CD8-positive, alpha-beta memory T cell (primary cell): ENCODE measurements around the gene ZSCAN25. TPM values are rescaled to one million over a fixed set of nuclear protein-coding genes. Genes with fewer than 3 reads are reported as not detected.
"Not testable (repeated sequence)": the region's sequence is repeated elsewhere in the genome, so short reads cannot be mapped to it uniquely, and the experiment has no call there.

Experiments
- CTCF ChIA-PET: fragments of 350-600 bp; sonication (Branson Sonifier 250); formaldehyde crosslinking; loops from one replicate; lab custom pipeline; 2021; ENCODE audit warnings: antibody characterized with exemption; lab: Charles Lee
- POLR2A ChIA-PET: fragments of 350-600 bp; sonication (Branson Sonifier 250); formaldehyde crosslinking; loops from one replicate; lab custom pipeline; 2021; ENCODE audit warnings: antibody characterized with exemption; lab: Charles Lee
- DNase-seq, 5 donors: peaks; one replicate each; pipeline versions ENCODE4 v3.0.0 to v3.0.0-alpha.2; 2020 to 2022; ENCODE audit warnings: mixed read lengths in 1 of 5
- H3K27ac ChIP-seq: one replicate; pipeline ENCODE4 v1.7.0; 2013; ENCODE audit warnings: low read depth, mild to moderate bottlenecking, low read length, moderate library complexity
- H3K27me3 ChIP-seq: 2 replicates; pipeline ENCODE4 v1.7.0; 2013; ENCODE audit warnings: low read length, mild to moderate bottlenecking; ENCODE audit not compliant: insufficient read depth, poor library complexity, severe bottlenecking
- H3K36me3 ChIP-seq: 2 replicates; pipeline ENCODE4 v1.7.0; 2013; ENCODE audit warnings: mild to moderate bottlenecking, low read length, moderate library complexity; ENCODE audit not compliant: insufficient read depth
- H3K4me1 ChIP-seq: 2 replicates; pipeline ENCODE4 v1.7.0; 2013; ENCODE audit warnings: mild to moderate bottlenecking, low read length, moderate library complexity; ENCODE audit not compliant: insufficient read depth
- H3K4me3 ChIP-seq: 2 replicates; pipeline ENCODE4 v1.7.0; 2013; ENCODE audit warnings: mild to moderate bottlenecking, low read length
- H3K9me3 ChIP-seq: 2 replicates; pipeline ENCODE4 v1.7.0; 2013; ENCODE audit warnings: mild to moderate bottlenecking, low read length
- H3K27ac Mint-ChIP-seq, 8 donors: one replicate each; pipeline ENCODE4 v1.8.0; 2020 to 2021; ENCODE audit warnings: mixed read lengths in 8 of 8, mild to moderate bottlenecking in 6 of 8, inconsistent platforms in 3 of 8, moderate library complexity in 3 of 8
- H3K27me3 Mint-ChIP-seq, 2 donors: one replicate each; pipeline ENCODE4 v1.8.0; 2020 to 2021; ENCODE audit warnings: mixed read lengths in 2 of 2, mild to moderate bottlenecking in 1 of 2, moderate library complexity in 1 of 2
- H3K36me3 Mint-ChIP-seq, 3 donors: one replicate each; pipeline ENCODE4 v1.8.0; 2020 to 2021; ENCODE audit warnings: mixed read lengths in 3 of 3, inconsistent platforms in 1 of 3, mild to moderate bottlenecking in 1 of 3
- H3K4me1 Mint-ChIP-seq, 3 donors: one replicate each; pipeline ENCODE4 v1.8.0; 2020 to 2021; ENCODE audit warnings: mixed read lengths in 3 of 3, inconsistent platforms in 1 of 3, mild to moderate bottlenecking in 1 of 3
- H3K4me3 Mint-ChIP-seq, 7 donors: one replicate each; pipeline ENCODE4 v1.8.0; 2020 to 2021; ENCODE audit warnings: mixed read lengths in 7 of 7, mild to moderate bottlenecking in 6 of 7, moderate library complexity in 4 of 7, inconsistent platforms in 2 of 7
- H3K9me3 Mint-ChIP-seq, 5 donors: one replicate each; pipeline ENCODE4 v1.8.0; 2020 to 2022; ENCODE audit warnings: mixed read lengths in 5 of 5, mild to moderate bottlenecking in 3 of 5, moderate library complexity in 2 of 5, inconsistent platforms in 1 of 5
- polyA plus RNA-seq: library from polyadenylated mRNA; unstranded; fragments of 300-500 nt; fragmentation: Illumina TruSeq; gene quantifications from one replicate; pipeline ENCODE4 v1.2.3, GENCODE V29; 2021
- total RNA-seq, 2 experiments: library from RNA; stranded (reverse); gene quantifications; one replicate each; pipeline ENCODE4 v1.2.3, GENCODE V29; 2021

The ZSCAN25 gene
- total and polyA plus RNA-seq, 3 experiments from 2014 or later: 13.0 to 27.8 (median 26.6) TPM

GRCh38 chr7:99653269-99653668 is 36.5 kb downstream of the ZSCAN25 start:
- POLR2A ChIA-PET, H3K36me3 ChIP-seq, CTCF ChIA-PET, H3K9me3 ChIP-seq, H3K27ac ChIP-seq, H3K4me3 Mint-ChIP-seq, H3K27ac Mint-ChIP-seq, H3K27me3 Mint-ChIP-seq, H3K27me3 ChIP-seq, H3K9me3 Mint-ChIP-seq, H3K4me3 ChIP-seq, H3K4me1 ChIP-seq, H3K4me1 Mint-ChIP-seq, DNase-seq: not testable (repeated sequence)
- H3K36me3 Mint-ChIP-seq: peaks cover 2 to 13% (median 6%) of the 10 kb centered on the region in 3 donors

GRCh38 chr7:99653754-99654153 is 37.0 kb downstream of the ZSCAN25 start:
- H3K27ac ChIP-seq: no peak overlapping the region
- no peaks in the 10 kb centered on the region for H3K4me1 ChIP-seq
- ChIA-PET POLR2A (no interaction called here), CTCF (no interaction called here)
- Mint-ChIP-seq H3K27ac (no peak overlapping the region), H3K27me3 (no peaks in the 10 kb centered on the region), H3K4me1 (peaks cover 0 to 7% (median 4%) of the 10 kb centered on the region in 3 donors), H3K9me3 (no peaks in the 10 kb centered on the region), H3K36me3 (peaks cover 1 to 14% (median 4%) of the 10 kb centered on the region in 3 donors), H3K4me3 (no peak overlapping the region)
- H3K9me3 ChIP-seq: no peaks in the 10 kb centered on the region
- no peaks in the 10 kb centered on the region for H3K27me3 ChIP-seq
- no peaks in the 10 kb centered on the region for H3K36me3 ChIP-seq
- H3K4me3 ChIP-seq: no peak overlapping the region
- DNase-seq: no peak

- H3K4me1 Mint-ChIP-seq, H3K36me3 ChIP-seq, DNase-seq, H3K27me3 Mint-ChIP-seq, H3K27ac Mint-ChIP-seq, H3K4me3 ChIP-seq, H3K9me3 Mint-ChIP-seq, H3K27me3 ChIP-seq, H3K9me3 ChIP-seq, H3K27ac ChIP-seq, H3K4me1 ChIP-seq, POLR2A ChIA-PET, H3K4me3 Mint-ChIP-seq, CTCF ChIA-PET: not testable (repeated sequence)
- H3K36me3 Mint-ChIP-seq: peaks cover 0 to 16% (median 2%) of the 10 kb centered on the region in 3 donors
Measured at GRCh38 chr7:99654626-99655025, 37.9 kb downstream of the ZSCAN25 start.

- H3K9me3 ChIP-seq, H3K27ac ChIP-seq, POLR2A ChIA-PET, H3K9me3 Mint-ChIP-seq, H3K27me3 ChIP-seq, DNase-seq, H3K36me3 ChIP-seq, H3K4me3 ChIP-seq, H3K4me1 Mint-ChIP-seq, H3K4me1 ChIP-seq, H3K4me3 Mint-ChIP-seq, H3K27me3 Mint-ChIP-seq, CTCF ChIA-PET, H3K27ac Mint-ChIP-seq: not testable (repeated sequence)
- H3K36me3 Mint-ChIP-seq: peaks cover 13 to 22% (median 16%) of the 10 kb centered on the region in 3 donors
Measured at GRCh38 chr7:99657879-99658278, 41.1 kb downstream of the ZSCAN25 start.

- H3K36me3 ChIP-seq: no peaks in the 10 kb centered on the region
- no peak overlapping the region for H3K4me3 Mint-ChIP-seq
- no peak overlapping the region for H3K27ac Mint-ChIP-seq
- no peaks in the 10 kb centered on the region for H3K4me1 Mint-ChIP-seq
- H3K9me3 ChIP-seq: no peaks in the 10 kb centered on the region
- H3K27me3 Mint-ChIP-seq: no peaks in the 10 kb centered on the region
- no peaks in the 10 kb centered on the region for H3K27me3 ChIP-seq
- H3K9me3 Mint-ChIP-seq: no peaks in the 10 kb centered on the region
- peaks cover 2 to 43% (median 21%) of the 10 kb centered on the region in 3 donors for H3K36me3 Mint-ChIP-seq
- DNase-seq: no peak
- CTCF ChIA-PET: no interaction called here
- no peaks in the 10 kb centered on the region for H3K4me1 ChIP-seq
- no peak overlapping the region for H3K4me3 ChIP-seq
- no peak overlapping the region for H3K27ac ChIP-seq
- POLR2A ChIA-PET: no interaction called here
Measured at GRCh38 chr7:99665312-99666012, 48.7 kb downstream of the ZSCAN25 start.

- peaks cover 0 to 43% (median 19%) of the 10 kb centered on the region in 3 donors for H3K36me3 Mint-ChIP-seq
- no peaks in the 10 kb centered on the region for H3K27me3 ChIP-seq
Measured at GRCh38 chr7:99666013-99666395, 49.3 kb downstream of the ZSCAN25 start.

GRCh38 chr7:99667179-99667578 is 50.4 kb downstream of the ZSCAN25 start:
- no peak overlapping the region for H3K27ac ChIP-seq
- H3K4me3 ChIP-seq: no peak overlapping the region
- ChIA-PET POLR2A (no interaction called here), CTCF (interaction anchor here (0.6 kb wide), 1 partner anchor 220 kb away, joined by 3 read pairs; no protein-coding TSS in a partner anchor)
- H3K27me3 ChIP-seq: no peaks in the 10 kb centered on the region
- H3K36me3 Mint-ChIP-seq: peaks cover 0 to 40% (median 14%) of the 10 kb centered on the region in 3 donors
- H3K4me3 Mint-ChIP-seq: no peak overlapping the region
- H3K36me3 ChIP-seq: no peaks in the 10 kb centered on the region
- no peaks in the 10 kb centered on the region for H3K9me3 Mint-ChIP-seq
- H3K9me3 ChIP-seq: no peaks in the 10 kb centered on the region
- H3K27ac Mint-ChIP-seq: no peak overlapping the region
- H3K4me1 Mint-ChIP-seq: no peaks in the 10 kb centered on the region
- no peaks in the 10 kb centered on the region for H3K27me3 Mint-ChIP-seq
- no peak for DNase-seq
- H3K4me1 ChIP-seq: no peaks in the 10 kb centered on the region

More at GRCh38 chr7:99666013-99666395, 49.3 kb downstream of the ZSCAN25 start:
- ChIA-PET CTCF (no interaction called here), POLR2A (no interaction called here)
- no peaks in the 10 kb centered on the region for H3K4me1 Mint-ChIP-seq
- no peaks in the 10 kb centered on the region for H3K4me1 ChIP-seq
- H3K4me3 Mint-ChIP-seq: no peak overlapping the region
- H3K9me3 ChIP-seq: no peaks in the 10 kb centered on the region
- H3K27me3 Mint-ChIP-seq: no peaks in the 10 kb centered on the region
- no peak overlapping the region for H3K27ac ChIP-seq
- H3K36me3 ChIP-seq: no peaks in the 10 kb centered on the region
- H3K9me3 Mint-ChIP-seq: no peaks in the 10 kb centered on the region
- H3K27ac Mint-ChIP-seq: no peak overlapping the region
- DNase-seq: no peak
- no peak overlapping the region for H3K4me3 ChIP-seq

GRCh38 chr7:99668541-99668940 is 51.8 kb downstream of the ZSCAN25 start:
- Mint-ChIP-seq H3K36me3 (peaks cover 0 to 32% (median 9%) of the 10 kb centered on the region in 3 donors), H3K4me1 (no peaks in the 10 kb centered on the region), H3K4me3 (no peak overlapping the region), H3K27ac (no peak overlapping the region), H3K9me3 (no peaks in the 10 kb centered on the region), H3K27me3 (no peaks in the 10 kb centered on the region)
- Histone ChIP-seq H3K4me1 (no peaks in the 10 kb centered on the region), H3K27ac (no peak overlapping the region), H3K4me3 (no peak overlapping the region), H3K9me3 (no peaks in the 10 kb centered on the region), H3K27me3 (no peaks in the 10 kb centered on the region), H3K36me3 (no peaks in the 10 kb centered on the region)
- POLR2A ChIA-PET: no interaction called here
- DNase-seq: no peak
- CTCF ChIA-PET: no interaction called here
